Liver (tissue), 3 donors: ENCODE measurements around the gene NAMPT.

Experiments used
- EGR1 ChIP-seq, 2 donors: IDR thresholded peaks; 2 replicates each; pipeline ENCODE4 v1.6.1; 2016 to 2018; ENCODE audit warnings: antibody characterized with exemption in 2 of 2, low read depth in 2 of 2
- FOXA1 ChIP-seq: IDR thresholded peaks from 2 replicates; pipeline ENCODE4 v1.6.1; 2016; ENCODE audit warnings: antibody characterized with exemption
- FOXA2 ChIP-seq: IDR thresholded peaks from 2 replicates; pipeline ENCODE4 v1.6.1; 2016; ENCODE audit warnings: antibody characterized with exemption
- GABPA ChIP-seq, 2 donors: IDR thresholded peaks in 1 of 2; conservative IDR thresholded peaks in 1 of 2; 2 replicates each; pipeline ENCODE4 v1.6.1; 2016; ENCODE audit warnings: antibody characterized with exemption in 2 of 2, mild to moderate bottlenecking in 1 of 2, moderate library complexity in 1 of 2
- RAD21 ChIP-seq, 2 donors: IDR thresholded peaks; 2 replicates each; pipeline ENCODE4 v1.6.1; 2016; ENCODE audit warnings: antibody characterized with exemption in 2 of 2, mild to moderate bottlenecking in 2 of 2
- REST ChIP-seq: IDR thresholded peaks from 2 replicates; pipeline ENCODE4 v1.6.1; 2016; ENCODE audit warnings: antibody characterized with exemption, mild to moderate bottlenecking
- RXRA ChIP-seq, 2 donors: IDR thresholded peaks; 2 replicates each; pipeline ENCODE4 v1.6.1; 2017 to 2018; ENCODE audit warnings: antibody characterized with exemption in 2 of 2, mild to moderate bottlenecking in 1 of 2
- SP1 ChIP-seq: IDR thresholded peaks from 2 replicates; pipeline ENCODE4 v1.6.1; 2018; ENCODE audit warnings: antibody characterized with exemption, mild to moderate bottlenecking
- TAF1 ChIP-seq: conservative IDR thresholded peaks from 2 replicates; pipeline ENCODE4 v1.6.1; 2016; ENCODE audit warnings: antibody characterized with exemption, mild to moderate bottlenecking
- ZBTB33 ChIP-seq: IDR thresholded peaks from 2 replicates; pipeline ENCODE4 v1.6.1; 2016; ENCODE audit warnings: antibody characterized with exemption
- TF ChIP-seq, protein P1 (sequence below): fragments of 150-350 bp; IDR thresholded peaks from 2 replicates; pipeline ENCODE4 v1.5.1; 2017; ENCODE audit warnings: improper control_type of control experiment, low read depth, low read length; ENCODE audit not compliant: missing input control
- TF ChIP-seq, protein P2 (sequence below): IDR thresholded peaks from 2 replicates; pipeline ENCODE4 v1.6.1; 2016; ENCODE audit warnings: antibody characterized with exemption
- donor health status: healthy.
- donor health status: healthy.

- TF ChIP-seq, protein P1, sequence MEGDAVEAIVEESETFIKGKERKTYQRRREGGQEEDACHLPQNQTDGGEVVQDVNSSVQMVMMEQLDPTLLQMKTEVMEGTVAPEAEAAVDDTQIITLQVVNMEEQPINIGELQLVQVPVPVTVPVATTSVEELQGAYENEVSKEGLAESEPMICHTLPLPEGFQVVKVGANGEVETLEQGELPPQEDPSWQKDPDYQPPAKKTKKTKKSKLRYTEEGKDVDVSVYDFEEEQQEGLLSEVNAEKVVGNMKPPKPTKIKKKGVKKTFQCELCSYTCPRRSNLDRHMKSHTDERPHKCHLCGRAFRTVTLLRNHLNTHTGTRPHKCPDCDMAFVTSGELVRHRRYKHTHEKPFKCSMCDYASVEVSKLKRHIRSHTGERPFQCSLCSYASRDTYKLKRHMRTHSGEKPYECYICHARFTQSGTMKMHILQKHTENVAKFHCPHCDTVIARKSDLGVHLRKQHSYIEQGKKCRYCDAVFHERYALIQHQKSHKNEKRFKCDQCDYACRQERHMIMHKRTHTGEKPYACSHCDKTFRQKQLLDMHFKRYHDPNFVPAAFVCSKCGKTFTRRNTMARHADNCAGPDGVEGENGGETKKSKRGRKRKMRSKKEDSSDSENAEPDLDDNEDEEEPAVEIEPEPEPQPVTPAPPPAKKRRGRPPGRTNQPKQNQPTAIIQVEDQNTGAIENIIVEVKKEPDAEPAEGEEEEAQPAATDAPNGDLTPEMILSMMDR: no peak
- TF ChIP-seq, protein P2, sequence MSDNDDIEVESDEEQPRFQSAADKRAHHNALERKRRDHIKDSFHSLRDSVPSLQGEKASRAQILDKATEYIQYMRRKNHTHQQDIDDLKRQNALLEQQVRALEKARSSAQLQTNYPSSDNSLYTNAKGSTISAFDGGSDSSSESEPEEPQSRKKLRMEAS: no peak
- no peak for TF ChIP-seq FOXA1
- no peak for TF ChIP-seq GABPA (IDR thresholded peaks at IDR 0.05 in 1 of 2, conservative IDR thresholded peaks at IDR 0.05 in 1 of 2)
- no peak for TF ChIP-seq RXRA (IDR thresholded peaks at IDR 0.05)
- no peak for TF ChIP-seq REST
- TF ChIP-seq ZBTB33: no peak
- TF ChIP-seq RAD21 (IDR thresholded peaks at IDR 0.05): no peak
- no peak for TF ChIP-seq FOXA2
- no peak for TF ChIP-seq TAF1
- TF ChIP-seq EGR1 (IDR thresholded peaks at IDR 0.05; ENCODE audit: low read depth in 2 of 2): no peak
- no peak for TF ChIP-seq SP1
Observed at GRCh38 chr7:106248600-106248999, 36.2 kb downstream of the NAMPT start.
